Measurements from ENCODE around the gene MSMO1. TPM values are rescaled to one million over a fixed set of nuclear protein-coding genes. Genes with fewer than 3 reads are reported as not detected.
"Not testable (repeated sequence)": the region's sequence is repeated elsewhere in the genome, so short reads cannot be mapped to it uniquely, and the experiment has no call there.

The MSMO1 gene
- polyA plus RNA-seq, 1 donor from 2014 or later: 22.5 TPM

GRCh38 chr4:165331823-165332222 is 4.4 kb downstream of the MSMO1 start:
- Mint-ChIP-seq H3K27me3 (no peaks in the 10 kb centered on the region), H3K4me3 (peak overlapping the region in 1 of 4 donors; percentile 65), H3K4me1 (peaks cover 14 to 29% (median 21%) of the 10 kb centered on the region in 3 donors), H3K36me3 (peaks cover 2% of the 10 kb centered on the region), H3K9me3 (no peaks in the 10 kb centered on the region), H3K27ac (peak overlapping the region in 1 of 3 donors; percentile 63)

GRCh38 chr4:165332502-165332901 is 5.0 kb downstream of the MSMO1 start:
- H3K4me1 Mint-ChIP-seq: peaks cover 14 to 32% (median 23%) of the 10 kb centered on the region in 3 donors
- peak overlapping the region in 1 of 3 donors; percentile 37 for H3K27ac Mint-ChIP-seq
- H3K4me3 Mint-ChIP-seq: peak overlapping the region in 2 of 4 donors; percentile 36 to 65
- peaks cover 2% of the 10 kb centered on the region for H3K36me3 Mint-ChIP-seq
- no peaks in the 10 kb centered on the region for H3K9me3 Mint-ChIP-seq
- H3K27me3 Mint-ChIP-seq: no peaks in the 10 kb centered on the region

GRCh38 chr4:165335163-165335703 is 7.8 kb downstream of the MSMO1 start:
- Mint-ChIP-seq H3K27me3 (no peaks in the 10 kb centered on the region), H3K4me1 (peaks cover 14 to 33% (median 22%) of the 10 kb centered on the region in 3 donors), H3K36me3 (peaks cover 2% of the 10 kb centered on the region), H3K9me3 (no peaks in the 10 kb centered on the region), H3K4me3 (peak overlapping the region in 1 of 4 donors; percentile 70), H3K27ac (peak overlapping the region in 1 of 3 donors; percentile 18)

- H3K4me1 Mint-ChIP-seq: peaks cover 10 to 28% (median 12%) of the 10 kb centered on the region in 3 donors
- H3K27me3 Mint-ChIP-seq: no peaks in the 10 kb centered on the region
- H3K27ac Mint-ChIP-seq: no peak overlapping the region
- H3K36me3 Mint-ChIP-seq: no peaks in the 10 kb centered on the region
- H3K4me3 Mint-ChIP-seq: no peak overlapping the region
- no peaks in the 10 kb centered on the region for H3K9me3 Mint-ChIP-seq
Observed at GRCh38 chr4:165336743-165337142, 9.3 kb downstream of the MSMO1 start.

GRCh38 chr4:165342340-165342739 is 14.9 kb downstream of the MSMO1 start:
- H3K27ac Mint-ChIP-seq, H3K36me3 Mint-ChIP-seq: not testable (repeated sequence)

GRCh38 chr4:165343353-165344191 is 16.1 kb downstream of the MSMO1 start:
- Mint-ChIP-seq H3K36me3 (no peaks in the 10 kb centered on the region), H3K27ac (no peak overlapping the region), H3K9me3 (no peaks in the 10 kb centered on the region), H3K4me3 (no peak overlapping the region), H3K27me3 (no peaks in the 10 kb centered on the region), H3K4me1 (no peaks in the 10 kb centered on the region)

More at GRCh38 chr4:165342340-165342739, 14.9 kb downstream of the MSMO1 start:
- not testable (repeated sequence) for H3K27me3 Mint-ChIP-seq, H3K9me3 Mint-ChIP-seq, H3K4me3 Mint-ChIP-seq, H3K4me1 Mint-ChIP-seq

GRCh38 chr4:165345666-165346417 is 18.4 kb downstream of the MSMO1 start:
- Mint-ChIP-seq H3K4me3 (no peak overlapping the region), H3K9me3 (no peaks in the 10 kb centered on the region), H3K36me3 (peaks cover 4% of the 10 kb centered on the region), H3K4me1 (no peaks in the 10 kb centered on the region), H3K27ac (peak overlapping the region in 1 of 3 donors; percentile 39), H3K27me3 (peaks cover 3% of the 10 kb centered on the region)

- Mint-ChIP-seq H3K27me3 (peaks cover 4% of the 10 kb centered on the region), H3K27ac (no peak overlapping the region)
Observed at GRCh38 chr4:165347647-165348569, 20.4 kb downstream of the MSMO1 start.

GRCh38 chr4:165351359-165352130 is 24.1 kb downstream of the MSMO1 start:
- Mint-ChIP-seq H3K27me3 (peaks cover 4% of the 10 kb centered on the region), H3K9me3 (no peaks in the 10 kb centered on the region), H3K4me1 (no peaks in the 10 kb centered on the region), H3K27ac (no peak overlapping the region), H3K36me3 (peaks cover 4% of the 10 kb centered on the region), H3K4me3 (no peak overlapping the region)

More at GRCh38 chr4:165347647-165348569, 20.4 kb downstream of the MSMO1 start:
- H3K4me3 Mint-ChIP-seq: no peak overlapping the region
- peaks cover 4% of the 10 kb centered on the region for H3K36me3 Mint-ChIP-seq
- H3K9me3 Mint-ChIP-seq: no peaks in the 10 kb centered on the region
- no peaks in the 10 kb centered on the region for H3K4me1 Mint-ChIP-seq

GRCh38 chr4:165355900-165356300 is 28.4 kb downstream of the MSMO1 start:
- Mint-ChIP-seq H3K27ac (no peak overlapping the region), H3K36me3 (no peaks in the 10 kb centered on the region), H3K27me3 (peaks cover 3% of the 10 kb centered on the region), H3K4me1 (no peaks in the 10 kb centered on the region), H3K4me3 (no peak overlapping the region), H3K9me3 (no peaks in the 10 kb centered on the region)

- Mint-ChIP-seq H3K4me3 (no peak overlapping the region), H3K27ac (no peak overlapping the region), H3K9me3 (no peaks in the 10 kb centered on the region), H3K27me3 (peaks cover 8% of the 10 kb centered on the region), H3K36me3 (no peaks in the 10 kb centered on the region), H3K4me1 (peaks cover 0 to 1% (median 0%) of the 10 kb centered on the region in 3 donors)
Observed at GRCh38 chr4:165359506-165359905, 32.0 kb downstream of the MSMO1 start.

- Mint-ChIP-seq H3K27me3 (peaks cover 8% of the 10 kb centered on the region), H3K9me3 (no peaks in the 10 kb centered on the region), H3K4me1 (peaks cover 0 to 1% (median 0%) of the 10 kb centered on the region in 3 donors), H3K4me3 (no peak overlapping the region), H3K27ac (no peak overlapping the region), H3K36me3 (no peaks in the 10 kb centered on the region)
Observed at GRCh38 chr4:165360041-165360695, 32.7 kb downstream of the MSMO1 start.

- no peak overlapping the region for H3K27ac Mint-ChIP-seq
- no peaks in the 10 kb centered on the region for H3K9me3 Mint-ChIP-seq
- no peak overlapping the region for H3K4me3 Mint-ChIP-seq
Observed at GRCh38 chr4:165360985-165361670, 33.7 kb downstream of the MSMO1 start.

More at GRCh38 chr4:165360985-165361670, 33.7 kb downstream of the MSMO1 start:
- H3K4me1 Mint-ChIP-seq: peaks cover 0 to 1% (median 0%) of the 10 kb centered on the region in 3 donors
- peaks cover 8% of the 10 kb centered on the region for H3K27me3 Mint-ChIP-seq
- H3K36me3 Mint-ChIP-seq: no peaks in the 10 kb centered on the region
